ENCODE data around the gene ATP5F1A. TPM values are rescaled to one million over a fixed set of nuclear protein-coding genes. Genes with fewer than 3 reads are reported as not detected.
A peak's percentile ranks its signal among the peaks of the same experiment; 100 is the strongest.

The ATP5F1A gene
- total RNA-seq, 1 donor from 2014 or later: 1,307 TPM

DNA sequence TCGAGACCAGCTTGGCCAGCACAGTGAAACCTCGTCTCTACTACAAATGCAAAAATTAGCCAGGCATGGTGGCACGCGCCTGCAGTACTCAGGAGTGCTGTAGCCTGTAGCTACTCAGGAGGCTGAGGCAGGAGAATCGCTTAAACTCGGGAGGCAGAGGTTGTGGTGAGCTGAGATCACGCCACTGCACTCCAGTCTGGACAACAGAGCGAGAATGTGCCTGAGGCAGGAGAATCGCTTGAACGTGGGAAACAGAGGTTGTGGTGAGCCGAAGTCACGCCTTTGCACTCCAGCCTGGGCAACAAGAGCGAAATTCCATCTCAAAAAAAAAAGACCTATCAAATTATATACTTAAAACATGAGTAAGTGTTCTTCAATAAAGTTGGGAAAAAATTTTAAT lies 50.7 kb downstream of the ATP5F1A start:
- DNase-seq (ENCODE audit: low read depth): peak; percentile 68

DNA sequence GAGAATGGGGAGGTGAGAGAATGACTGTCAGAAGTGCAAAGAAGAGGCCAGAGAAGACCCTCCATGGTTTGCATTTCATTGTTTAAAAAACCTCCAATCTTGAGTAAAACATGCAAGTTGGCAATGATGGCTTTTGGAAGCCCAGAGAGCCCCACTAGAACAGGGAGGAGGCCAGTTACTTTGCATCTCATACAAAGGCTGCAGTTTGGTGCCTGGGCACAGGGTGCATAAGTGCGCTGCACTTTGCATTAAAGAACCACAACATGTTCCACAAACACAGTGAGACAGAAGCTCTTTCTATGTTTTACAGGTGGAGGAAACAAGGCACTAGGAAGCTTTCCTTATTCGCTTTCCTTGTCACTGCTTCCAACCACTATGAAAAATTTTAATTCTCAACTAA lies 51.4 kb downstream of the ATP5F1A start:
- no peak for DNase-seq (ENCODE audit: low read depth)

DNA sequence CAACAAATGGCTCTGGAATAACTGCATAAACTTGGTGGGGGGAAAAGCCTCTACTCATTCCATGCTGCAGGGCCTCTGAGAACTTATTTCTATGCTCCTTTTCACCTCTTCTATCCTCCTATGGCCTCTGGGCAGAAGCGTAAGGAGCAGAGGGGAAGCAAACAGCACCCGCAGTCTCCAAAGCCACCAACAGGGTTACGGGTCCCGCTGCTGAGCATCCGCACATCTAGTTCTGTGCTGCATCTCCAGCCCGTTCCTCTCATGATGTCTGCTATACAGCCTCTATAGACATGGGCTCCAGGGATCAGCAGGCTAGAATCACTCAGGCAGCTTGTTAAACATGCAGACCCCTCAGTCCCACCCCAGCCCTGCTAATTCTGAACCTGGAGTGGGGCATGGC lies 52.0 kb downstream of the ATP5F1A start:
- DNase-seq (ENCODE audit: low read depth): no peak

DNA sequence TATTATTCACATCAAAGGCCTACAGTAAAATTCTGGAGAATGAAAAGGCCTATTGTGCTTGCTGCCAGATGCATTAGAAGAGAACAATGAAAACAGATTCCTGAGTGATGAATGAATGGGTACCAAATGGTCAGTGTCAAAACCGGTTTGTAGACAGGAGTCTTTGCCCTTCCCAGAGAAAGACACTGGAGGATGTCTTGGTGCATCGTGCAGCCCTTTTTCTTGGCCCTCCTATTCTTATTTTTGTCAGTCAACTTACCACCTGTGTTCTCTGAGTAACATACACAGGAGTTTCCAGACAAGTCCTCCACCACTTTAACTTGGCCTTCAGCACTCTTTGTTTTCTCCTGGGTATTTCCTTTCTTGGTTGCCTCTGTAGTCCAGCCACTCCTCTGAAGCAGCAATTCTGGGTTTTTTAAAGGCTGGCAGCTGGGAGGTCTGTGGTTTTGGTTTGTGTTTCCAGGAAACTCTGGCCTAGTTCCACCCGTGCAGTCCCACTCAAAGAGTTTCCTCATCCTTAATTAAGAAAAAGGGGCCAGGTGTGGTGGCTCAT lies 55.4 kb downstream of the ATP5F1A start:
- peak; percentile 84 for DNase-seq (ENCODE audit: low read depth)

DNA sequence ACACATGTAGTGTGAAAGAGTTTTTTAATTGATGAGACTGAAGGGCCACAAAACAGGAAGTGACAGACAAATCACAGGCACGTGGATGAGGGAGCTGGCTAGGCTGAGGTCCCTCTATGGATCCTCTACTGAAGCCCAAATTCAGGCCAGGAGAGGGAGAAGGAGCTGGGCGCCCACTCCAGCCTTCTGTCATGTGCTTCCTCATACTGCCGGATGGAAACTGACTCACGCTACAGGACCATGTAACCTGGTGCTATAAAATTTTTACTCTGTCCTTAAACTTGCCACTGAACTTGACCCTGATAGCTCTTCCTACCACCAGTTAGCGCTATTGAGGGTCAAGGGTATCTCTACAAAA lies 57.4 kb downstream of the ATP5F1A start:
- DNase-seq (ENCODE audit: low read depth): no peak

DNA sequence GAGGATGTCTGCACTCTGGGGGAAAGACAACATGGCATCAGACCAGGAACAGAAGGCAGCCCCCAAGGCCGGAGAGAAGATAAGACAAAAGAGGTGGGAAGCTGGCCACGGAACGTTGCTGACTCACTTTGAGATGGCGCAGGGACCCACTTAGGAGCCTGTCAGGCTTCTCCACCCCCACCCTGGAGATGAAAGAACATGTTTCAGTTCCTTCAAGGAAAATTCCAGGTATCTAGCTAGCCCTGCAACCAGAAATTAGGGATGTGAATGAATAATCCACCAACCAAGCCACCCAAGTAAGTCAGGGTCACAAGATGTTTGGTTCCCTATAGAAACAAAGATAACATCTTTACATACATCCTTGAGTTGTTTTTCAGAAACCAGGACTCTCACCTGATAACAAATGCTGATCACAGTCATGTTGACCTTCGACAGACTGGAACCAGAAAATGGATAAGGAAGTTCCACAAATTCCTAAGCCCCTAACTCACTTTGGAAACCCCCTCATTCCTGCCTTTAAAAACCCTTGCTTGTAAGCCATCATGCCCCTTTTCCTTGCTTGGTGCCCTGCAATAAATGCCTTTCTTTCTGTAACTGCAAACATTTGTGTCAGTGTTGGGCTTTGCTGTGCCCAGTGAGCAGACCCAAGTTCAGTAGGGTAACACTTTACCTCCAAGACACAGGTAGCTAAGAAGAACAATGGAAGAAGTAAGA lies 57.9 kb downstream of the ATP5F1A start:
- DNase-seq (ENCODE audit: low read depth): no peak

DNA sequence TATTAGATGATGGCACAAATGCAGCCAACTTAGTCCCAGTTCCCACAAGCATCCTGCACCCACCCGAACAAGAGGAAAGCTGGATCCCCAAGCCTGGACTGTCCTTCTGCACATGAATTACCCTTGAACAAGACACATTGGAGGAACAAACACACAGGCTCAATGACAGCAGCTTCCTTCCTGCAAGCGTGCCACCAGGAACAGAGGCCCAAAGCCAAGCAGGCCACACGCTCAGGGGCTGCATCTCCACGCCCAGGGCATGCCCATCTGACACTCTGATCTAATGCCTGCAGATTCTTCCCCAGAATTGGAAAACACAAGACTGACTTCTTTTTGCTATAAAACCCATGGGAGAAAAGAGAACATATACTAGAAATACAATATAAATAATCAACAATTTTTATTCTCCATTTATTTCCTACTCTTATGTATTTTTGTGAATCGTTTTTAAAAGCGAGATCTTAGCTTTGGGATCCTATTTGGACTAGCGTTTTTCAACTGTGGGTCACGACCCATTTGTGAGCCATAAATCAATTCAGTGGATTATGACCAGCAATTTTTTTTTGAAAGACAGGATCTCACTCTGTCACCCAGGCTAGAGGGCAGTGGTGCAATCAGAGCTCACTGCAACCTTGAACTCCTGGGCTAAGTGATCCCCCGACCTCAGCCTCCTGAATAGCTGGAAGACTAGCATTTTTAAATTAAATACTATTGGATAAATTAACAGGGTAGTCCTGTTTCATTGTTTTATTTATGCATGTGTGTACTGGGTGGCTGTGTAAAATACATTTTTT lies 60.4 kb downstream of the ATP5F1A start:
- DNase-seq (ENCODE audit: low read depth): no peak

DNA sequence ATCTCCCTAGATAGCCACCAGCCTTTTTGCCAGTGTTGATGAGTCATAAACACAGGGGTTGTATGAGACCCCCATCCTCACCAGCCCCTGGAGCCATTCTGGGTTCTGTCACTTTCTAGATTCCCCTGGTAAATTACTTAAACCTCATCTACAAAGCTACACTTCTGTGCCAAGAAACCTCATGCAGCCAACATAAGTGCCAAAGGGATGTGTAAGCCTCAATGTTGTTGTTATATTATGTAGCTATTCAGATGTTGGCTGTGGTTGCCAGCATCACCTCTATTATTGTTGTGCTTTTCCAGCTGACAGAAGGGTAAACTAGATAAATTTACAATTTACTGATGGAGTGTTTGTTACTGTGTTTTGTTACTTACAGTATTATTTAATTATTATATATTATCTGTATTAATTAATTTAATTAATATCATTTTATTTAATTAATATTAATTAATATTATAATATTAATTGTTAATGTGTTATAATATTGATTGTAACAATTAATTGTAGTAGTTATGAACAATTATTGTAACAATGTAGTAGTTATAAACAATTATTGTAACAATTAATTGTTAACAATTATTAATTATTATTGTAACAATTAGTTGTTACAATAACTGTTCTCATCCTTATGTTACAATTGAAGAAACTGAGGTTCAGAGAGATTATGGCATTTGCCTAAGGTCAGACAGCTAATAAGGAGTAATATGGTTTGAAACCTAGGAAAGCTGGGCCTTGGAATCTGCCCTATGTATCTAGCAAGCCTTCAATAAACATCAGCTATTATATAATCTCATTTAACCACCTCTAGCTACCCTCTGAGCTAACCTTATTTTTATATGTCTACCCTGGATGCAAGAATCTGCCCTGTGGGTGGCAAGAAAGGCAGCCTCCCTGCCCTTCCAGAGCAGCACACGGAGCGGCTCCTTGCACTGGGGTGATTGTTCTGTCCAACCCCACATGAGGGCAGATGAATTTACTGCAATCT lies 62.1 kb downstream of the ATP5F1A start:
- peak; percentile 60 for DNase-seq (ENCODE audit: low read depth)

DNA sequence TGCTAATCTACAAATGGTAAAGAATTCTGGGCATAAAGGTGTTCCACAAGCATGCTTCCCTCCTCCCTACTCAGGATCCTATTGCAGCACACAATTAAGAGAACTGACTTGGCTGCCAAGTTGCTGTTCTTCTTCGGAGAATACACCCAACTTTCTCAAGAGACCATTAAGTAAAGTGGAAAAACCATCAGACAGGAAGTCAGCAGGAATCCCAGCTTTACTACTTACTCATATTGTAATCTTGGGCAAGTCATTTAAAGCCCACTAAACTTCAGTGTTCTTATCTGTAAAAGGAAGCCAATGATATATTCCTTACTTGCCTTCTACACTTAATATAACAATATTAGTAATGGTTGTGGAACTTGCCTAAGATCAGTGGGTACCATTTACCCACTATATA lies 63.9 kb downstream of the ATP5F1A start:
- DNase-seq (ENCODE audit: low read depth): no peak

DNA sequence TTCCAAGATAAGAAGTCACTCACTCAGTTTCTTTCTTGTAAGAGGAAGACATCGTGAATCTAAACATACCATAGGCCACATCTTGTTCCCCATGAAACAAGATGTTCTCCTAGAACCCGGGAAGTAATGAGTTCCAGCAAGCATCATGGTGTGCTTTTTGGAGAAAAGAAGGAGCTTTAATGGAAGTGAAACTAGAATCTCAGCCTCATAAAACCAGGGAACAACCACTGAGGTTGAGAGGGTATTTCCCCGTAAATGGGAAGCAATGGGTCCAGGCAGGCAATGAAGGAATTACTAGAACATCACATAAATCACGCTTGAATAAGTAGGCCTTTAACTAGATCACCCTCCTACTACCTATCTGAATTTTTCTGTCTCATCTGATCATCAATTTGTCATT lies 66.4 kb downstream of the ATP5F1A start:
- no peak for DNase-seq (ENCODE audit: low read depth)

Other genes with a start within 250 kb of the ATP5F1A start
- gene EPG5, start 131.0 kb downstream of the ATP5F1A start, total RNA-seq: 21.9 and 44.0 TPM in 2 replicates
- gene PSTPIP2, start 26.0 kb downstream of the ATP5F1A start, total RNA-seq: 21.9 and 28.9 TPM in 2 replicates
- gene HAUS1, start 6.1 kb upstream of the ATP5F1A start, total RNA-seq: 51.3 and 85.3 TPM in 2 replicates

Measured in renal cortical epithelial cell (primary cell).